HG03354 (cell line): Measurements from ENCODE around the gene DNAJB6.

Experiments used
- ATAC-seq: cut with Tn5 transposase; IDR thresholded peaks from one replicate; pipeline ENCODE4 v1.9.1; 2021; ENCODE audit warnings: mild to moderate bottlenecking; ENCODE audit not compliant: unreplicated experiment, poor library complexity, severe bottlenecking

The DNAJB6 gene

GRCh38 chr7:157336383-157337315 lies at the start of gene DNAJB6:
Gene DNAJB6 (plus strand): TSS chr7:157337004. CDS start chr7:157358573, 21,569 bp downstream.
- ATAC-seq: peak; percentile 72

GRCh38 chr7:157291404-157292080 lies 45.3 kb upstream of the DNAJB6 start:
- no peak for ATAC-seq

- ATAC-seq: no peak
These were observed 44.5 kb upstream of the DNAJB6 start for GRCh38 chr7:157292258-157292657.

- ATAC-seq: no peak
These were observed 43.9 kb upstream of the DNAJB6 start for GRCh38 chr7:157292770-157293412.

- no peak for ATAC-seq
These were observed 43.4 kb upstream of the DNAJB6 start for GRCh38 chr7:157293413-157293788.

- ATAC-seq: no peak
These were observed 42.0 kb upstream of the DNAJB6 start for GRCh38 chr7:157294773-157295172.

- no peak for ATAC-seq
These were observed 41.5 kb upstream of the DNAJB6 start for GRCh38 chr7:157295338-157295737.

- ATAC-seq: no peak
These were observed 39.6 kb upstream of the DNAJB6 start for GRCh38 chr7:157297185-157297584.

GRCh38 chr7:157299317-157299612 lies 37.5 kb upstream of the DNAJB6 start:
- no peak for ATAC-seq

- ATAC-seq: no peak
These were observed 37.0 kb upstream of the DNAJB6 start for GRCh38 chr7:157299613-157300368.

GRCh38 chr7:157300369-157300825 lies 36.4 kb upstream of the DNAJB6 start:
- ATAC-seq: no peak

- no peak for ATAC-seq
These were observed 35.1 kb upstream of the DNAJB6 start for GRCh38 chr7:157301610-157302120.

GRCh38 chr7:157306846-157307838 lies 29.7 kb upstream of the DNAJB6 start:
- ATAC-seq: no peak

- no peak for ATAC-seq
These were observed 26.7 kb upstream of the DNAJB6 start for GRCh38 chr7:157309988-157310668.

- no peak for ATAC-seq
These were observed 26.1 kb upstream of the DNAJB6 start for GRCh38 chr7:157310676-157311185.

- ATAC-seq: no peak
These were observed 23.9 kb upstream of the DNAJB6 start for GRCh38 chr7:157312941-157313340.

GRCh38 chr7:157313645-157314044 lies 23.2 kb upstream of the DNAJB6 start:
- no peak for ATAC-seq
